Type B pancreatic cell (in vitro differentiated cells): Measurements from ENCODE around the gene ST6GALNAC3. TPM values are rescaled to one million over a fixed set of nuclear protein-coding genes. Genes with fewer than 3 reads are reported as not detected.

Experiments
- DNase-seq: peaks from one replicate; pipeline ENCODE4 v3.0.0; 2021; ENCODE audit warnings: mixed read lengths; ENCODE audit not compliant: unreplicated experiment; ENCODE audit errors: extremely low spot score
- H3K27ac Mint-ChIP-seq: 2 replicates; pipeline ENCODE4 v1.8.0; 2021; ENCODE audit warnings: mild to moderate bottlenecking, mixed read lengths
- H3K27me3 Mint-ChIP-seq: 2 replicates; pipeline ENCODE4 v1.8.0; 2021; ENCODE audit warnings: mixed read lengths
- H3K36me3 Mint-ChIP-seq: 2 replicates; pipeline ENCODE4 v1.8.0; 2021; ENCODE audit warnings: mixed read lengths
- H3K4me1 Mint-ChIP-seq: one replicate; pipeline ENCODE4 v1.8.0; 2021; ENCODE audit warnings: mixed read lengths; ENCODE audit not compliant: unreplicated experiment
- H3K4me3 Mint-ChIP-seq: 2 replicates; pipeline ENCODE4 v1.8.0; 2021; ENCODE audit warnings: mild to moderate bottlenecking, mixed read lengths
- H3K9me3 Mint-ChIP-seq: 2 replicates; pipeline ENCODE4 v1.8.0; 2021; ENCODE audit warnings: mixed read lengths
- total RNA-seq: library from RNA; stranded (reverse); gene quantifications from 2 replicates; pipeline ENCODE4 v1.2.1, GENCODE V29; 2021; ENCODE audit warnings: low replicate concordance
- TF ChIP-seq, protein P1 (sequence below): fragments of 200-600 bp; sonication (generic); conservative IDR thresholded peaks from 2 replicates; pipeline ENCODE4 v1.5.0; 2021; ENCODE audit warnings: antibody characterized with exemption, mild to moderate bottlenecking

The ST6GALNAC3 gene
- total RNA-seq, 1 donor from 2014 or later = 24.7 TPM

DNA sequence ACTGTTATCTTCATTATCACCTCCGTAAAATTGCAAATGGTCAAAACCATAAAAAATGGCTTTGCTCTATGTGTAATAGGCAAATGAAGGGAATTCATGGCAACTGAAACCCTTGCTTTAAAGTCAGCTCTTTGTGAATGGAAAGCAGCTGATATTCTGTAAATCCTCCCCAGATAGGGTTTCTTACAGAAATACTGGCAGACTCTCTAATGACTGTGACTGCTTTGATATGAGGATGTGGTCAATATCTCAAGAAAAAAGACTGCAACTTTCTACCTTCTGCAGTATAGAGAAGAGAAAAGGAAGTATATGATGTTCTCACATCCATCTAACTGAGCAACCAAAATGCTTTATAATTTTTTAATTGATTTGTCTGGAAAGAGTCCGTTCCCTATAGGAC, 193.1 kb downstream of the ST6GALNAC3 start:
- Mint-ChIP-seq H3K9me3 (peaks cover under 1% of the 10 kb centered on the region), H3K4me3 (no peak overlapping the region), H3K36me3 (no peaks in the 10 kb centered on the region), H3K27me3 (no peaks in the 10 kb centered on the region), H3K27ac (no peak overlapping the region), H3K4me1 (peaks cover 25% of the 10 kb centered on the region)
- TF ChIP-seq, protein P1, sequence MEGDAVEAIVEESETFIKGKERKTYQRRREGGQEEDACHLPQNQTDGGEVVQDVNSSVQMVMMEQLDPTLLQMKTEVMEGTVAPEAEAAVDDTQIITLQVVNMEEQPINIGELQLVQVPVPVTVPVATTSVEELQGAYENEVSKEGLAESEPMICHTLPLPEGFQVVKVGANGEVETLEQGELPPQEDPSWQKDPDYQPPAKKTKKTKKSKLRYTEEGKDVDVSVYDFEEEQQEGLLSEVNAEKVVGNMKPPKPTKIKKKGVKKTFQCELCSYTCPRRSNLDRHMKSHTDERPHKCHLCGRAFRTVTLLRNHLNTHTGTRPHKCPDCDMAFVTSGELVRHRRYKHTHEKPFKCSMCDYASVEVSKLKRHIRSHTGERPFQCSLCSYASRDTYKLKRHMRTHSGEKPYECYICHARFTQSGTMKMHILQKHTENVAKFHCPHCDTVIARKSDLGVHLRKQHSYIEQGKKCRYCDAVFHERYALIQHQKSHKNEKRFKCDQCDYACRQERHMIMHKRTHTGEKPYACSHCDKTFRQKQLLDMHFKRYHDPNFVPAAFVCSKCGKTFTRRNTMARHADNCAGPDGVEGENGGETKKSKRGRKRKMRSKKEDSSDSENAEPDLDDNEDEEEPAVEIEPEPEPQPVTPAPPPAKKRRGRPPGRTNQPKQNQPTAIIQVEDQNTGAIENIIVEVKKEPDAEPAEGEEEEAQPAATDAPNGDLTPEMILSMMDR = no peak
- no peak for DNase-seq

DNA sequence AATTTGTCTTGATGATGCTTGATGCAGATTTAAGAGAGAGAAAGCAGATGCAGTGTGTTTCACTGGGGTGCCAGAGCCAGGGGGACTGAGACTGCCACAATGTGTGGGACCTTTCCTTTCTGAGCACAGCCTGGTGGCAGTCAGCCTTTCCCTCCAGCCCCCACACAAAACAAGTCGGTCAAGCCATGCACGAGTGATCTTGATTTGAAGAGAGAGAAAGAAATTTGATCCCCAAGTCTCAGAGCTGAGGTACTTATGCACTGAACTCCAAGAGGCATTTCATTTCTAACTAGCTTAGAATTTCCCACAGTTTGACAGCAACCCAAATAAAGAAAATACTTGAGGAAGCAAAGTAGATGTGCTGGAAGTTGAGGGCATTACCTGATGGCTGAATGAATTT, 193.8 kb downstream of the ST6GALNAC3 start:
- H3K27me3 Mint-ChIP-seq = no peaks in the 10 kb centered on the region
- peak overlapping the region; percentile 7 for H3K4me3 Mint-ChIP-seq
- no peak for DNase-seq
- TF ChIP-seq, protein P1 = no peak
- H3K4me1 Mint-ChIP-seq = peaks cover 25% of the 10 kb centered on the region
- H3K27ac Mint-ChIP-seq = no peak overlapping the region
- no peaks in the 10 kb centered on the region for H3K36me3 Mint-ChIP-seq
- no peaks in the 10 kb centered on the region for H3K9me3 Mint-ChIP-seq

- H3K36me3 Mint-ChIP-seq = no peaks in the 10 kb centered on the region
- H3K27me3 Mint-ChIP-seq = no peaks in the 10 kb centered on the region
- peaks cover 25% of the 10 kb centered on the region for H3K4me1 Mint-ChIP-seq
- H3K27ac Mint-ChIP-seq = no peak overlapping the region
- TF ChIP-seq, protein P1 = no peak
- H3K4me3 Mint-ChIP-seq = peak overlapping the region; percentile 33
- H3K9me3 Mint-ChIP-seq = no peaks in the 10 kb centered on the region
- no peak for DNase-seq
Measured at GRCh38 chr1:76269155-76269554, 194.6 kb downstream of the ST6GALNAC3 start.

DNA sequence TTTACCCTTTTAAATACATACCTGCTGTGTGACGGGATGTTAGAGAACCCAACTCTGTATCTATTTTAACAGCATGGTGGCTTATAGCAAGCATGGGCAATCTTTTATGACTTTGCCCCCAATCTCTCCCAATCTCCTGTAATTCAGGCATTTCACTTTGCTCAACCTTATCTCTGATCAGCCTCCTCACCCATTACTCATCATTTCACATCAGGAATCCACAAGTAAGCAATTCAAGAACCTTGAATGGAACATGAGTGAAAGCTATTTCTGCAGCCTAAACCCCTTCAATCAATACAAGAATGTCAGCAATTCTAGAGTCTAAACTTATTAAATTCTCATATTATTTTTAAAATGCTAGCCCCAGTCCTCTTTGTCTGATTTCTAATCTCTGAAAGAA, 199.8 kb downstream of the ST6GALNAC3 start:
- H3K36me3 Mint-ChIP-seq = no peaks in the 10 kb centered on the region

DNA sequence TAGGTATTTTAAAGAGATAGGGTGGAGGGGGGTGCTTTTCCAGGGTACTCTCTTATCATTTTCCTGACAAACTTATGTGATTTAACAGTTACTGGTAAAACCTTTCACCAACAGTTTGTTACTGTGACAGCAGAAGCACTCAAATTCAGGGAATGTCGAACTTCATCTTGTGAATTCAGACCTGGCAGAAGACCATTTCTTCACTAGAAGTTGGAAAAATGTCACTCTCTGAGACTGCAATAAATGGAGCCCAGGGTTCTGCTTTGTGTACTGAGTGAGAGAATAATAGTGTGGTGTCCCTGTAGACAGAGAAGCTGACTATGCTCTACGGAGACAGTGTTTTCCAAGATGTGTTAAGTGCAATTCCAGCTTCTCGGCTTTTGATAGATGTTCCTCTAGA, 200.2 kb downstream of the ST6GALNAC3 start:
- Mint-ChIP-seq H3K4me3 (no peak overlapping the region), H3K27ac (no peak overlapping the region), H3K36me3 (no peaks in the 10 kb centered on the region), H3K9me3 (no peaks in the 10 kb centered on the region), H3K27me3 (no peaks in the 10 kb centered on the region), H3K4me1 (peaks cover 14% of the 10 kb centered on the region)
- TF ChIP-seq, protein P1 = no peak
- DNase-seq = no peak

More for the DNA sequence above, 199.8 kb downstream of the ST6GALNAC3 start:
- TF ChIP-seq, protein P1 = no peak
- no peak overlapping the region for H3K4me3 Mint-ChIP-seq
- no peaks in the 10 kb centered on the region for H3K27me3 Mint-ChIP-seq
- H3K9me3 Mint-ChIP-seq = no peaks in the 10 kb centered on the region
- no peak overlapping the region for H3K27ac Mint-ChIP-seq
- no peak for DNase-seq
- H3K4me1 Mint-ChIP-seq = peaks cover 10% of the 10 kb centered on the region

DNA sequence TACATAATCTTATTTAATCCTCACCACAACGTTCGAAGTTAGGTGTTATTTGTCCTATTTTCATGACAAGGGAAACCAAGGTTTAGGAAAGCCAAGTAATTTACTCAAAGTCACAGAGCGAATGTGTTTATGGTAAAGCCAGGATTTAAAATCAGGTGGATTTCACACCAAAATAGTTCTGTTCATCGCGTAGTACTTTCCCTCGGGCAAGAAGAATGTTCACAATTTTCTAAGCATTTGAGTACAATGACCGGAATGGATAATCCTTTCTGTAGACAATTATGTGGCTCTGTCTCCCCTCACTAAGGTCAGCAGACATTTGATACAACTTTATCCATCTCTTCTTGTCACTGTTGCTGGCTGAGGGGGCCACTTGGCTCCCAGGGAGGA, 204.2 kb downstream of the ST6GALNAC3 start:
- H3K4me1 Mint-ChIP-seq = peaks cover 43% of the 10 kb centered on the region
- H3K27ac Mint-ChIP-seq = peak overlapping the region; percentile 75
- H3K4me3 Mint-ChIP-seq = peak overlapping the region; percentile 82
- no peaks in the 10 kb centered on the region for H3K27me3 Mint-ChIP-seq
- no peaks in the 10 kb centered on the region for H3K36me3 Mint-ChIP-seq
- TF ChIP-seq, protein P1 = no peak
- H3K9me3 Mint-ChIP-seq = no peaks in the 10 kb centered on the region
- DNase-seq = no peak
